Activated CD8-positive, alpha-beta memory T cell treated with anti-CD3 and anti-CD28 coated beads, Interleukin-2, amount 50 U/mL, for 24 hours (primary cell): ENCODE measurements around the gene TCF12.

Experiments used
- DNase-seq: peaks from one replicate; pipeline ENCODE4 v3.0.0-alpha.2; 2020; ENCODE audit errors: extremely low read depth

Gene TCF12

GRCh38 chr15:57048930-57049549, 130.6 kb downstream of the TCF12 start:
- no peak for DNase-seq

GRCh38 chr15:57053470-57053869, 135.0 kb downstream of the TCF12 start:
- DNase-seq, result no peak

GRCh38 chr15:57054204-57054750, 135.8 kb downstream of the TCF12 start:
- DNase-seq, result no peak

- no peak for DNase-seq
These were observed 137.9 kb downstream of the TCF12 start for GRCh38 chr15:57056357-57056756.

- DNase-seq, result no peak
These were observed 138.9 kb downstream of the TCF12 start for GRCh38 chr15:57057134-57057930.

- no peak for DNase-seq
These were observed 140.7 kb downstream of the TCF12 start for GRCh38 chr15:57059026-57059660.

- DNase-seq, result no peak
These were observed 142.4 kb downstream of the TCF12 start for GRCh38 chr15:57060799-57061198.

GRCh38 chr15:57061281-57061680, 142.8 kb downstream of the TCF12 start:
- DNase-seq, result no peak

- DNase-seq, result no peak
These were observed 143.3 kb downstream of the TCF12 start for GRCh38 chr15:57061696-57062095.

GRCh38 chr15:57064033-57064432, 145.6 kb downstream of the TCF12 start:
- no peak for DNase-seq

GRCh38 chr15:57069423-57069822, 151.0 kb downstream of the TCF12 start:
- DNase-seq, result no peak

GRCh38 chr15:57070674-57071073, 152.2 kb downstream of the TCF12 start:
- no peak for DNase-seq

GRCh38 chr15:57079446-57079845, 161.0 kb downstream of the TCF12 start:
- DNase-seq, result no peak

GRCh38 chr15:57079931-57080620, 161.6 kb downstream of the TCF12 start:
- DNase-seq, result no peak

- DNase-seq, result no peak
These were observed 163.7 kb downstream of the TCF12 start for GRCh38 chr15:57082054-57082728.

- DNase-seq, result no peak
These were observed 165.7 kb downstream of the TCF12 start for GRCh38 chr15:57084192-57084591.

- no peak for DNase-seq
These were observed 166.8 kb downstream of the TCF12 start for GRCh38 chr15:57085267-57085666.

- DNase-seq, result no peak
These were observed 168.5 kb downstream of the TCF12 start for GRCh38 chr15:57086857-57087427.

- DNase-seq, result no peak
These were observed 171.5 kb downstream of the TCF12 start for GRCh38 chr15:57089815-57090495.

GRCh38 chr15:57090496-57090859, 172.0 kb downstream of the TCF12 start:
- no peak for DNase-seq

- DNase-seq, result no peak
These were observed 173.2 kb downstream of the TCF12 start for GRCh38 chr15:57091636-57092035.
